A549 (cell line): ENCODE results near the gene CTNNA1. TPM values are rescaled to one million over a fixed set of nuclear protein-coding genes. Genes with fewer than 3 reads are reported as not detected.

ENCODE experiments used
- ATAC-seq, 2 experiments: fragments of 200-7000 bp in 1 of 2; fragments of >200 bp in 1 of 2; cut with Nextera tagmentation in 1 of 2; cut with Tn5 transposase in 1 of 2; 3 replicates each; pipeline versions ENCODE4 v1.8.0 to v1.9.1; 2018 to 2020; ENCODE audit warnings: mild to moderate bottlenecking in 1 of 2, moderate library complexity in 1 of 2
- CTCF ChIA-PET: fragments of 300-600 bp; sonication (Branson Sonifier 250); formaldehyde crosslinking; extraction: SDS; loops from one replicate; lab custom pipeline; 2021; ENCODE audit warnings: antibody characterized with exemption, inconsistent platforms; lab: Yijun Ruan, JAX
- POLR2A ChIA-PET: fragments of 350-600 bp; formaldehyde crosslinking; extraction: SDS; loops from one replicate; lab custom pipeline; 2021; ENCODE audit warnings: antibody characterized with exemption, inconsistent platforms; lab: Yijun Ruan, JAX
- DNase-seq, 2 experiments: peaks; one replicate each; pipeline versions ENCODE4 v3.0.0 to v3.0.0-alpha.2; 2011 to 2016; ENCODE audit warnings: low read depth in 1 of 2, low spot score in 1 of 2
- FAIRE-seq: peaks from 2 replicates; lab custom pipeline; 2011; peaks lifted over from hg19 to GRCh38; lab: Jason Lieb, UNC
- H3K27ac ChIP-seq, 2 experiments: fragments of >200 bp; sonication (Bioruptor Twin); formaldehyde crosslinking; 3 replicates each; pipeline ENCODE4 v1.5.1; 2016 to 2017
- H3K4me1 ChIP-seq: fragments of >200 bp; sonication (Bioruptor Twin); formaldehyde crosslinking; 3 replicates; pipeline ENCODE4 v1.6.1; 2016
- H3K4me2 ChIP-seq: fragments of >200 bp; sonication (Bioruptor Twin); formaldehyde crosslinking; 3 replicates; pipeline ENCODE4 v1.6.1; 2016
- H3K4me3 ChIP-seq: fragments of >200 bp; sonication (Bioruptor Twin); formaldehyde crosslinking; 3 replicates; pipeline ENCODE4 v1.5.1; 2016
- H3K9me3 ChIP-seq: fragments of >200 bp; sonication (Bioruptor Twin); formaldehyde crosslinking; 3 replicates; pipeline ENCODE4 v1.6.1; 2016
- BHLHE40 ChIP-seq: IDR thresholded peaks from 2 replicates; pipeline ENCODE4 v1.6.1; 2012; ENCODE audit warnings: low read depth, low read length, inconsistent platforms
- CBX2 ChIP-seq: fragments of 200-600 bp; sonication (generic); IDR thresholded peaks from 2 replicates; pipeline ENCODE4 v1.6.1; 2016; ENCODE audit warnings: low read depth, mild to moderate bottlenecking, borderline replicate concordance
- CBX8 ChIP-seq: fragments of 200-600 bp; sonication (generic); IDR thresholded peaks from 2 replicates; pipeline ENCODE4 v1.6.1; 2016
- CHD4 ChIP-seq: fragments of 200-600 bp; sonication (generic); IDR thresholded peaks from 2 replicates; pipeline ENCODE4 v1.6.1; 2016; ENCODE audit warnings: antibody characterized with exemption, mild to moderate bottlenecking, borderline replicate concordance
- EHF ChIP-seq: fragments of 250-450 bp; sonication (Bioruptor Pico); IDR thresholded peaks from 2 replicates; pipeline ENCODE4 v1.5.0; 2020; ENCODE audit warnings: mild to moderate bottlenecking
- EHMT2 ChIP-seq: fragments of 200-600 bp; sonication (generic); IDR thresholded peaks from 2 replicates; pipeline ENCODE4 v1.6.1; 2016; ENCODE audit warnings: antibody characterized with exemption, low read depth, mild to moderate bottlenecking, moderate library complexity
- ESRRA ChIP-seq: fragments of 150-350 bp; IDR thresholded peaks from 2 replicates; pipeline ENCODE4 v1.6.1; 2014; ENCODE audit warnings: mild to moderate bottlenecking, low read length, borderline replicate concordance
- GATA3 ChIP-seq: IDR thresholded peaks from 2 replicates; pipeline ENCODE4 v1.6.1; 2012; ENCODE audit warnings: borderline replicate concordance
- HEYL ChIP-seq: fragments of 250-450 bp; sonication (Bioruptor Pico); IDR thresholded peaks from 2 replicates; pipeline ENCODE4 v1.8.0; 2021; ENCODE audit warnings: mild to moderate bottlenecking, moderate library complexity
- KDM1A ChIP-seq: fragments of 200-600 bp; sonication (generic); IDR thresholded peaks from 2 replicates; pipeline ENCODE4 v1.6.1; 2016; ENCODE audit warnings: low read depth, mild to moderate bottlenecking
- KDM5A ChIP-seq: fragments of 200-600 bp; sonication (generic); IDR thresholded peaks from 2 replicates; pipeline ENCODE4 v1.6.1; 2016; ENCODE audit warnings: antibody characterized with exemption, mild to moderate bottlenecking
- MYC ChIP-seq: IDR thresholded peaks from 2 replicates; pipeline ENCODE4 v1.6.1; 2012; ENCODE audit warnings: mild to moderate bottlenecking, inconsistent platforms, low read length, improper control_type of control experiment, borderline replicate concordance
- NPAS2 ChIP-seq: fragments of 250-450 bp; sonication (Bioruptor Pico); IDR thresholded peaks from 2 replicates; pipeline ENCODE4 v1.8.0; 2022; ENCODE audit warnings: mild to moderate bottlenecking, moderate library complexity, borderline replicate concordance
- NR3C1 ChIP-seq: fragments of >200 bp; sonication (Bioruptor Twin); formaldehyde crosslinking; IDR thresholded peaks from 3 replicates; pipeline ENCODE4 v1.6.1; 2017
- RAD21 ChIP-seq, 2 experiments: fragments of >200 bp in 1 of 2; sonication (Bioruptor Twin) in 1 of 2; formaldehyde crosslinking in 1 of 2; IDR thresholded peaks in 1 of 2; conservative IDR thresholded peaks in 1 of 2; 2 replicates in 1 of 2; 3 replicates in 1 of 2; pipeline ENCODE4 v1.6.1; 2012 to 2018; ENCODE audit warnings: inconsistent platforms in 1 of 2
- RFX5 ChIP-seq: fragments of 450-650 bp; IDR thresholded peaks from 2 replicates; pipeline ENCODE4 v1.7.1; 2014; ENCODE audit warnings: antibody characterized with exemption, mild to moderate bottlenecking, moderate library complexity
- RNF2 ChIP-seq: fragments of 200-600 bp; sonication (generic); IDR thresholded peaks from 2 replicates; pipeline ENCODE4 v1.6.1; 2016; ENCODE audit warnings: low read depth, mild to moderate bottlenecking, antibody characterized with exemption, moderate library complexity, borderline replicate concordance
- TP53 ChIP-seq: fragments of 250-450 bp; sonication (Bioruptor Pico); IDR thresholded peaks from 2 replicates; pipeline ENCODE4 v1.5.0; 2021; ENCODE audit warnings: mild to moderate bottlenecking, moderate library complexity
- ZNF302 ChIP-seq: fragments of 250-450 bp; sonication (Bioruptor Pico); IDR thresholded peaks from 2 replicates; pipeline ENCODE4 v1.9.0; 2021; ENCODE audit warnings: inconsistent platforms, mild to moderate bottlenecking, moderate library complexity
- WGBS: methylation state at CpG from one replicate; pipeline ENCODE4 v1.1.6; 2017; ENCODE audit errors: missing lambda C conversion rate; 5-methylcytosine and 5-hydroxymethylcytosine counted together
- polyA plus RNA-seq, 4 experiments: library from polyadenylated mRNA; depleted of rRNA in 3 of 4; stranded (reverse); fragments of >200 nt; fragmentation: RNase III in 1 of 4; extraction: RNeasy Plus Mini Kit Qiagen cat#74134 plus additional on column Dnase treatment in 1 of 4; gene quantifications; 2 replicates in 3 of 4; 3 replicates in 1 of 4; pipeline ENCODE4 v1.2.3, GENCODE V29; 2011 to 2017
- TF ChIP-seq, protein P1 (sequence below): fragments of 150-350 bp; IDR thresholded peaks from 2 replicates; pipeline ENCODE4 v1.6.1; 2014; ENCODE audit warnings: low read depth, mild to moderate bottlenecking, low read length
- TF ChIP-seq, protein P2 (sequence below): IDR thresholded peaks from 2 replicates; pipeline ENCODE4 v1.6.1; 2012
- TF ChIP-seq, protein P3 (sequence below): fragments of >200 bp; sonication (Bioruptor Twin); formaldehyde crosslinking; IDR thresholded peaks from 3 replicates; pipeline ENCODE4 v1.5.1; 2016
- TF ChIP-seq, protein P4 (sequence below): IDR thresholded peaks from 2 replicates; pipeline ENCODE4 v1.6.1; 2012; ENCODE audit warnings: low read depth, borderline replicate concordance
- TF ChIP-seq, protein P5 (sequence below): fragments of 200-600 bp; sonication (generic); IDR thresholded peaks from 2 replicates; pipeline ENCODE4 v1.6.1; 2016; ENCODE audit warnings: antibody characterized with exemption, mild to moderate bottlenecking, moderate library complexity
- TF ChIP-seq, protein P6 (sequence below): IDR thresholded peaks from 2 replicates; pipeline ENCODE4 v1.6.1; 2012
- TF ChIP-seq, protein P7 (sequence below): fragments of >200 bp; sonication (Bioruptor Twin); formaldehyde crosslinking; IDR thresholded peaks from 3 replicates; pipeline ENCODE4 v1.6.1; 2016

CTNNA1 gene
- polyA plus RNA-seq, 2 of the 4 experiments (the other 2 are of a cell fraction) = 154 to 184 TPM

DNA sequence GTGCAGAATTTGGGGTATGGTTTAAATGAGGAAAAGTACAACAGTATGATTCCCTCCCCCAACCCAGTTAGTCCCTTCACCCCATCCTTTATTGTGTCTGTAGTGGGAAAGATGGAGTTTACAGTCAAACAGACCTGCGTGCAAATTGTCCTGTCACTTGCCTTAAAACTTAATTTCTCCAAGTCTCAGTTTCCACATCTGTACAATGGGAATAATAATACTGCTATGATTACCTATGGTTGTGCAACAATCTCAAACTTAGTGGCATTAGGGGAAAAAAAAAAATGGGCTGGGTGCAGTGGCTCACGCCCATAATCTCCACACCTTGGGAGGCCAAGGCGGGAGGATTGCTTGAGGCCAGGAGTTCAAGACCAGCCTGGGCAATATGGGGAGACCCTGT, 35.8 kb upstream of the CTNNA1 start:
- no peak overlapping the region for H3K4me2 ChIP-seq
- no peak overlapping the region for H3K27ac ChIP-seq
- FAIRE-seq (no peak), DNase-seq (no peak), ATAC-seq (no peak)
- TF ChIP-seq KDM1A = peak; percentile 30; the same call in 1 of the 2 replicates
- no peak for TF ChIP-seq EHF (CRISPR knock-in tag)
- TF ChIP-seq CHD4 = 0 out of 2 replicates have a peak, but pooled peaks have one; percentile 33
- H3K9me3 ChIP-seq = no peaks in the 10 kb centered on the region
- ChIA-PET POLR2A (no interaction called here), CTCF (interaction anchor here (0.7 to 1.8 kb wide), 2 partner anchors 12 to 297 kb away, joined by 3 to 4 read pairs; no protein-coding TSS in a partner anchor)
- H3K4me3 ChIP-seq = no peak overlapping the region
- WGBS = 92% methylated on average over 3 of the region's 3 CpGs
- H3K4me1 ChIP-seq = peaks cover 15% of the 10 kb centered on the region

DNA sequence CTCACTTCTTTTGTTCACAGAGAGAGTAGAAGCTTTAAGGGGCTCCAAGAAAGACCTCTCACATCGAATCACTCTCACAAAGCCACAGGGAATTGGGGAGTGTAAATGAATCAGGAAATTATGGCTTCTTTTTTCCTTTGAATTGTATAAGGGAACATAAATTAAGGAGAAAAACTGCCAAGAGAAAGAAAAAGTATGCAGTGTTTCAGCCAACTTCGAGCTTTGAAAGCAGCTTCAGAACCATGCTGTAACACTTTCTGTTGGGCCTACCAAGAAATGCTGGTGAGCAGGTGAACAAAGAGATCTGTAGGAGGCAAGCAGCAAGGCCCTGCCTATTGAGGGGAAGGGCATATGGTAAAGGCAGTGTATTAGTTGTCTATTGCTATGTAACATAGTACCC, 33.4 kb upstream of the CTNNA1 start:
- peaks cover 15% of the 10 kb centered on the region for H3K4me1 ChIP-seq

DNA sequence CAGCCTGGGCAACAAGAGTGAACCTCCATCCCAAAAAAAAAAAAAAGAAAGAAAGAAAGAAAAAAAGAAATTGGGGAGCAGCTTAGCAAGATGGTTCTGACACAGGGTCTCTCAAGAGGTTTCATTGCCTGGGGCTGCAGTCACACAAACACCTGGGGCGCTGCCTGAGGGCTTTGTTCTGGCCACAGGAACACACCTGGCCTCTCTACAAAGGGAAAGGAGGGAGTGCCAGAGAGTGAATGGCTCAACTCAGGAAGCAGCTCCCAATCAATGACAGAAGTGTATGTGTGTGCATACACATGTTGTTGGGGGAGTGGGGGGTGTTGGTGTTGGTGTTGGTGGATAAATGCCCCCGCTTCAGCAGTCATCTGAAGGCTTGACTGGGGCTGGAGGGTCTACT, 32.4 kb upstream of the CTNNA1 start:
- no peak for FAIRE-seq
- CTCF ChIA-PET = interaction anchor here (0.8 to 1.2 kb wide), 2 partner anchors 79 to 141 kb away, joined by 3 read pairs; no protein-coding TSS in a partner anchor
- TF ChIP-seq CBX2 (no peak), RFX5 (no peak), CBX8 (no peak), KDM5A (no peak), RAD21 (conservative IDR thresholded peaks at IDR 0.05 in 1 of 2, IDR thresholded peaks at IDR 0.05 in 1 of 2) (no peak), NR3C1 (no peak), RNF2 (no peak), MYC (no peak), GATA3 (no peak), BHLHE40 (no peak)
- TF ChIP-seq, protein P1, sequence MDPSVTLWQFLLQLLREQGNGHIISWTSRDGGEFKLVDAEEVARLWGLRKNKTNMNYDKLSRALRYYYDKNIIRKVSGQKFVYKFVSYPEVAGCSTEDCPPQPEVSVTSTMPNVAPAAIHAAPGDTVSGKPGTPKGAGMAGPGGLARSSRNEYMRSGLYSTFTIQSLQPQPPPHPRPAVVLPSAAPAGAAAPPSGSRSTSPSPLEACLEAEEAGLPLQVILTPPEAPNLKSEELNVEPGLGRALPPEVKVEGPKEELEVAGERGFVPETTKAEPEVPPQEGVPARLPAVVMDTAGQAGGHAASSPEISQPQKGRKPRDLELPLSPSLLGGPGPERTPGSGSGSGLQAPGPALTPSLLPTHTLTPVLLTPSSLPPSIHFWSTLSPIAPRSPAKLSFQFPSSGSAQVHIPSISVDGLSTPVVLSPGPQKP = no peak
- TF ChIP-seq, protein P2, sequence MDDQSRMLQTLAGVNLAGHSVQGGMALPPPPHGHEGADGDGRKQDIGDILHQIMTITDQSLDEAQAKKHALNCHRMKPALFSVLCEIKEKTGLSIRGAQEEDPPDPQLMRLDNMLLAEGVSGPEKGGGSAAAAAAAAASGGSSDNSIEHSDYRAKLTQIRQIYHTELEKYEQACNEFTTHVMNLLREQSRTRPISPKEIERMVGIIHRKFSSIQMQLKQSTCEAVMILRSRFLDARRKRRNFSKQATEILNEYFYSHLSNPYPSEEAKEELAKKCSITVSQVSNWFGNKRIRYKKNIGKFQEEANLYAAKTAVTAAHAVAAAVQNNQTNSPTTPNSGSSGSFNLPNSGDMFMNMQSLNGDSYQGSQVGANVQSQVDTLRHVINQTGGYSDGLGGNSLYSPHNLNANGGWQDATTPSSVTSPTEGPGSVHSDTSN = no peak
- TF ChIP-seq, protein P3, sequence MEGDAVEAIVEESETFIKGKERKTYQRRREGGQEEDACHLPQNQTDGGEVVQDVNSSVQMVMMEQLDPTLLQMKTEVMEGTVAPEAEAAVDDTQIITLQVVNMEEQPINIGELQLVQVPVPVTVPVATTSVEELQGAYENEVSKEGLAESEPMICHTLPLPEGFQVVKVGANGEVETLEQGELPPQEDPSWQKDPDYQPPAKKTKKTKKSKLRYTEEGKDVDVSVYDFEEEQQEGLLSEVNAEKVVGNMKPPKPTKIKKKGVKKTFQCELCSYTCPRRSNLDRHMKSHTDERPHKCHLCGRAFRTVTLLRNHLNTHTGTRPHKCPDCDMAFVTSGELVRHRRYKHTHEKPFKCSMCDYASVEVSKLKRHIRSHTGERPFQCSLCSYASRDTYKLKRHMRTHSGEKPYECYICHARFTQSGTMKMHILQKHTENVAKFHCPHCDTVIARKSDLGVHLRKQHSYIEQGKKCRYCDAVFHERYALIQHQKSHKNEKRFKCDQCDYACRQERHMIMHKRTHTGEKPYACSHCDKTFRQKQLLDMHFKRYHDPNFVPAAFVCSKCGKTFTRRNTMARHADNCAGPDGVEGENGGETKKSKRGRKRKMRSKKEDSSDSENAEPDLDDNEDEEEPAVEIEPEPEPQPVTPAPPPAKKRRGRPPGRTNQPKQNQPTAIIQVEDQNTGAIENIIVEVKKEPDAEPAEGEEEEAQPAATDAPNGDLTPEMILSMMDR = no peak
- TF ChIP-seq, protein P4, sequence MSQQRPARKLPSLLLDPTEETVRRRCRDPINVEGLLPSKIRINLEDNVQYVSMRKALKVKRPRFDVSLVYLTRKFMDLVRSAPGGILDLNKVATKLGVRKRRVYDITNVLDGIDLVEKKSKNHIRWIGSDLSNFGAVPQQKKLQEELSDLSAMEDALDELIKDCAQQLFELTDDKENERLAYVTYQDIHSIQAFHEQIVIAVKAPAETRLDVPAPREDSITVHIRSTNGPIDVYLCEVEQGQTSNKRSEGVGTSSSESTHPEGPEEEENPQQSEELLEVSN = no peak
- TF ChIP-seq, protein P5, sequence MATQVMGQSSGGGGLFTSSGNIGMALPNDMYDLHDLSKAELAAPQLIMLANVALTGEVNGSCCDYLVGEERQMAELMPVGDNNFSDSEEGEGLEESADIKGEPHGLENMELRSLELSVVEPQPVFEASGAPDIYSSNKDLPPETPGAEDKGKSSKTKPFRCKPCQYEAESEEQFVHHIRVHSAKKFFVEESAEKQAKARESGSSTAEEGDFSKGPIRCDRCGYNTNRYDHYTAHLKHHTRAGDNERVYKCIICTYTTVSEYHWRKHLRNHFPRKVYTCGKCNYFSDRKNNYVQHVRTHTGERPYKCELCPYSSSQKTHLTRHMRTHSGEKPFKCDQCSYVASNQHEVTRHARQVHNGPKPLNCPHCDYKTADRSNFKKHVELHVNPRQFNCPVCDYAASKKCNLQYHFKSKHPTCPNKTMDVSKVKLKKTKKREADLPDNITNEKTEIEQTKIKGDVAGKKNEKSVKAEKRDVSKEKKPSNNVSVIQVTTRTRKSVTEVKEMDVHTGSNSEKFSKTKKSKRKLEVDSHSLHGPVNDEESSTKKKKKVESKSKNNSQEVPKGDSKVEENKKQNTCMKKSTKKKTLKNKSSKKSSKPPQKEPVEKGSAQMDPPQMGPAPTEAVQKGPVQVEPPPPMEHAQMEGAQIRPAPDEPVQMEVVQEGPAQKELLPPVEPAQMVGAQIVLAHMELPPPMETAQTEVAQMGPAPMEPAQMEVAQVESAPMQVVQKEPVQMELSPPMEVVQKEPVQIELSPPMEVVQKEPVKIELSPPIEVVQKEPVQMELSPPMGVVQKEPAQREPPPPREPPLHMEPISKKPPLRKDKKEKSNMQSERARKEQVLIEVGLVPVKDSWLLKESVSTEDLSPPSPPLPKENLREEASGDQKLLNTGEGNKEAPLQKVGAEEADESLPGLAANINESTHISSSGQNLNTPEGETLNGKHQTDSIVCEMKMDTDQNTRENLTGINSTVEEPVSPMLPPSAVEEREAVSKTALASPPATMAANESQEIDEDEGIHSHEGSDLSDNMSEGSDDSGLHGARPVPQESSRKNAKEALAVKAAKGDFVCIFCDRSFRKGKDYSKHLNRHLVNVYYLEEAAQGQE = no peak

More for the DNA sequence above, 33.4 kb upstream of the CTNNA1 start:
- ATAC-seq (no peak), FAIRE-seq (no peak), DNase-seq (no peak)
- Histone ChIP-seq H3K4me2 (no peak overlapping the region), H3K27ac (no peak overlapping the region), H3K9me3 (no peaks in the 10 kb centered on the region), H3K4me3 (no peak overlapping the region)
- POLR2A ChIA-PET = no interaction called here
- 50% methylated on average over 2 of the region's 2 CpGs for WGBS
- TF ChIP-seq, protein P6, sequence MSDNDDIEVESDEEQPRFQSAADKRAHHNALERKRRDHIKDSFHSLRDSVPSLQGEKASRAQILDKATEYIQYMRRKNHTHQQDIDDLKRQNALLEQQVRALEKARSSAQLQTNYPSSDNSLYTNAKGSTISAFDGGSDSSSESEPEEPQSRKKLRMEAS = no peak
- TF ChIP-seq RFX5 (no peak), KDM1A (no peak), EHF (CRISPR knock-in tag) (no peak), KDM5A (no peak), NPAS2 (CRISPR knock-in tag) (no peak), HEYL (CRISPR knock-in tag) (no peak), TP53 (CRISPR knock-in tag) (no peak), EHMT2 (no peak), BHLHE40 (no peak), ZNF302 (no peak), ESRRA (no peak)
- TF ChIP-seq, protein P7, sequence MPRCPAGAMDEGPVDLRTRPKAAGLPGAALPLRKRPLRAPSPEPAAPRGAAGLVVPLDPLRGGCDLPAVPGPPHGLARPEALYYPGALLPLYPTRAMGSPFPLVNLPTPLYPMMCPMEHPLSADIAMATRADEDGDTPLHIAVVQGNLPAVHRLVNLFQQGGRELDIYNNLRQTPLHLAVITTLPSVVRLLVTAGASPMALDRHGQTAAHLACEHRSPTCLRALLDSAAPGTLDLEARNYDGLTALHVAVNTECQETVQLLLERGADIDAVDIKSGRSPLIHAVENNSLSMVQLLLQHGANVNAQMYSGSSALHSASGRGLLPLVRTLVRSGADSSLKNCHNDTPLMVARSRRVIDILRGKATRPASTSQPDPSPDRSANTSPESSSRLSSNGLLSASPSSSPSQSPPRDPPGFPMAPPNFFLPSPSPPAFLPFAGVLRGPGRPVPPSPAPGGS = no peak
- CTCF ChIA-PET = interaction anchor here (0.5 to 1.4 kb wide), 5 partner anchors 8 to 512 kb away, joined by 3 to 4 read pairs (median 3); no protein-coding TSS in a partner anchor

More for the DNA sequence above, 32.4 kb upstream of the CTNNA1 start:
- no peak overlapping the region for H3K4me3 ChIP-seq
- H3K27ac ChIP-seq = no peak overlapping the region
- DNase-seq (no peak), ATAC-seq (no peak)
- WGBS = 49% methylated on average over 2 of the region's 2 CpGs
- peaks cover 9% of the 10 kb centered on the region for H3K4me1 ChIP-seq
- H3K9me3 ChIP-seq = no peaks in the 10 kb centered on the region
- POLR2A ChIA-PET = no interaction called here
- no peak overlapping the region for H3K4me2 ChIP-seq
